ENCODE results near the gene ZEB2.
"Not testable (repeated sequence)": the region's sequence is repeated elsewhere in the genome, so short reads cannot be mapped to it uniquely, and the experiment has no call there.

Gene ZEB2

GRCh38 chr2:144364247-144364646 lies 155.7 kb downstream of the ZEB2 start:
- peaks cover 17% of the 10 kb centered on the region for H3K4me1 Mint-ChIP-seq (ENCODE audit: low read depth)
- H3K4me3 Mint-ChIP-seq; H3K36me3 Mint-ChIP-seq (ENCODE audit: low read depth); H3K9me3 Mint-ChIP-seq; H3K27me3 Mint-ChIP-seq; H3K27ac Mint-ChIP-seq: not testable (repeated sequence)

GRCh38 chr2:144362401-144362800 lies 157.5 kb downstream of the ZEB2 start:
- no peak overlapping the region for H3K27ac Mint-ChIP-seq
- no peaks in the 10 kb centered on the region for H3K36me3 Mint-ChIP-seq (ENCODE audit: low read depth)
- H3K4me1 Mint-ChIP-seq (ENCODE audit: low read depth) = peaks cover 36% of the 10 kb centered on the region
- no peaks in the 10 kb centered on the region for H3K9me3 Mint-ChIP-seq
- no peaks in the 10 kb centered on the region for H3K27me3 Mint-ChIP-seq
- no peak overlapping the region for H3K4me3 Mint-ChIP-seq

GRCh38 chr2:144361742-144362141 lies 158.2 kb downstream of the ZEB2 start:
- Mint-ChIP-seq H3K4me3 (no peak overlapping the region), H3K4me1 (ENCODE audit: low read depth) (peaks cover 41% of the 10 kb centered on the region), H3K36me3 (ENCODE audit: low read depth) (no peaks in the 10 kb centered on the region), H3K27me3 (no peaks in the 10 kb centered on the region), H3K27ac (no peak overlapping the region), H3K9me3 (no peaks in the 10 kb centered on the region)

GRCh38 chr2:144359684-144360083 lies 160.2 kb downstream of the ZEB2 start:
- H3K9me3 Mint-ChIP-seq = no peaks in the 10 kb centered on the region
- peaks cover 49% of the 10 kb centered on the region for H3K4me1 Mint-ChIP-seq (ENCODE audit: low read depth)
- peak overlapping the region; percentile 32 for H3K4me3 Mint-ChIP-seq
- H3K27me3 Mint-ChIP-seq = no peaks in the 10 kb centered on the region
- H3K36me3 Mint-ChIP-seq (ENCODE audit: low read depth) = no peaks in the 10 kb centered on the region
- H3K27ac Mint-ChIP-seq = peak overlapping the region; percentile 94

GRCh38 chr2:144358979-144359541 lies 160.9 kb downstream of the ZEB2 start:
- Mint-ChIP-seq H3K27ac (peak overlapping the region; percentile 94), H3K27me3 (no peaks in the 10 kb centered on the region), H3K36me3 (ENCODE audit: low read depth) (no peaks in the 10 kb centered on the region), H3K4me1 (ENCODE audit: low read depth) (peaks cover 49% of the 10 kb centered on the region), H3K4me3 (peak overlapping the region; percentile 32), H3K9me3 (no peaks in the 10 kb centered on the region)

- Mint-ChIP-seq H3K4me3 (peak overlapping the region; percentile 32), H3K9me3 (no peaks in the 10 kb centered on the region), H3K27me3 (no peaks in the 10 kb centered on the region)
These were observed 161.4 kb downstream of the ZEB2 start for GRCh38 chr2:144358374-144358964.

GRCh38 chr2:144357623-144358373 lies 162.1 kb downstream of the ZEB2 start:
- Mint-ChIP-seq H3K9me3 (no peaks in the 10 kb centered on the region), H3K4me1 (ENCODE audit: low read depth) (peaks cover 49% of the 10 kb centered on the region), H3K4me3 (peak overlapping the region; percentile 32), H3K27ac (peak overlapping the region; percentile 94), H3K27me3 (no peaks in the 10 kb centered on the region), H3K36me3 (ENCODE audit: low read depth) (no peaks in the 10 kb centered on the region)

More at GRCh38 chr2:144358374-144358964, 161.4 kb downstream of the ZEB2 start:
- H3K36me3 Mint-ChIP-seq (ENCODE audit: low read depth) = no peaks in the 10 kb centered on the region
- H3K4me1 Mint-ChIP-seq (ENCODE audit: low read depth) = peaks cover 49% of the 10 kb centered on the region
- H3K27ac Mint-ChIP-seq = peak overlapping the region; percentile 94

- H3K27ac Mint-ChIP-seq = no peak overlapping the region
- no peaks in the 10 kb centered on the region for H3K9me3 Mint-ChIP-seq
- H3K4me3 Mint-ChIP-seq = no peak overlapping the region
- H3K36me3 Mint-ChIP-seq (ENCODE audit: low read depth) = no peaks in the 10 kb centered on the region
- H3K27me3 Mint-ChIP-seq = no peaks in the 10 kb centered on the region
- H3K4me1 Mint-ChIP-seq (ENCODE audit: low read depth) = peaks cover 50% of the 10 kb centered on the region
These were observed 163.5 kb downstream of the ZEB2 start for GRCh38 chr2:144356402-144356801.

GRCh38 chr2:144354953-144355352 lies 165.0 kb downstream of the ZEB2 start:
- Mint-ChIP-seq H3K27ac (no peak overlapping the region), H3K4me1 (ENCODE audit: low read depth) (peaks cover 58% of the 10 kb centered on the region), H3K36me3 (ENCODE audit: low read depth) (no peaks in the 10 kb centered on the region), H3K9me3 (no peaks in the 10 kb centered on the region), H3K4me3 (no peak overlapping the region), H3K27me3 (no peaks in the 10 kb centered on the region)

- H3K4me1 Mint-ChIP-seq (ENCODE audit: low read depth) = peaks cover 38% of the 10 kb centered on the region
- no peak overlapping the region for H3K4me3 Mint-ChIP-seq
- H3K9me3 Mint-ChIP-seq = no peaks in the 10 kb centered on the region
- no peaks in the 10 kb centered on the region for H3K27me3 Mint-ChIP-seq
- H3K27ac Mint-ChIP-seq = no peak overlapping the region
- H3K36me3 Mint-ChIP-seq (ENCODE audit: low read depth) = no peaks in the 10 kb centered on the region
These were observed 168.2 kb downstream of the ZEB2 start for GRCh38 chr2:144351687-144352086.

- peaks cover 26% of the 10 kb centered on the region for H3K4me1 Mint-ChIP-seq (ENCODE audit: low read depth)
- peak overlapping the region; percentile 94 for H3K27ac Mint-ChIP-seq
- no peaks in the 10 kb centered on the region for H3K9me3 Mint-ChIP-seq
- no peaks in the 10 kb centered on the region for H3K36me3 Mint-ChIP-seq (ENCODE audit: low read depth)
- H3K27me3 Mint-ChIP-seq = no peaks in the 10 kb centered on the region
- peak overlapping the region; percentile 33 for H3K4me3 Mint-ChIP-seq
These were observed 169.6 kb downstream of the ZEB2 start for GRCh38 chr2:144350151-144350802.

- Mint-ChIP-seq H3K36me3 (ENCODE audit: low read depth) (no peaks in the 10 kb centered on the region), H3K4me3 (no peak overlapping the region), H3K27me3 (no peaks in the 10 kb centered on the region), H3K4me1 (ENCODE audit: low read depth) (peaks cover 31% of the 10 kb centered on the region), H3K27ac (peak overlapping the region; percentile 94), H3K9me3 (no peaks in the 10 kb centered on the region)
These were observed 170.2 kb downstream of the ZEB2 start for GRCh38 chr2:144349674-144350073.

GRCh38 chr2:144348846-144349245 lies 171.1 kb downstream of the ZEB2 start:
- Mint-ChIP-seq H3K4me3 (no peak overlapping the region), H3K9me3 (no peaks in the 10 kb centered on the region), H3K27me3 (no peaks in the 10 kb centered on the region), H3K36me3 (ENCODE audit: low read depth) (no peaks in the 10 kb centered on the region), H3K27ac (peak overlapping the region; percentile 59), H3K4me1 (ENCODE audit: low read depth) (peaks cover 31% of the 10 kb centered on the region)

GRCh38 chr2:144346229-144346628 lies 173.7 kb downstream of the ZEB2 start:
- no peaks in the 10 kb centered on the region for H3K9me3 Mint-ChIP-seq
- H3K27ac Mint-ChIP-seq = no peak overlapping the region
- H3K27me3 Mint-ChIP-seq = no peaks in the 10 kb centered on the region
- no peaks in the 10 kb centered on the region for H3K36me3 Mint-ChIP-seq (ENCODE audit: low read depth)
- H3K4me3 Mint-ChIP-seq = no peak overlapping the region
- H3K4me1 Mint-ChIP-seq (ENCODE audit: low read depth) = peaks cover 51% of the 10 kb centered on the region

GRCh38 chr2:144343145-144343544 lies 176.8 kb downstream of the ZEB2 start:
- Mint-ChIP-seq H3K36me3 (ENCODE audit: low read depth) (no peaks in the 10 kb centered on the region), H3K4me1 (ENCODE audit: low read depth) (peaks cover 54% of the 10 kb centered on the region), H3K27ac (no peak overlapping the region), H3K9me3 (no peaks in the 10 kb centered on the region), H3K4me3 (no peak overlapping the region), H3K27me3 (no peaks in the 10 kb centered on the region)

Data from stimulated activated naive CD8-positive, alpha-beta T cell treated with anti-CD3 and anti-CD28 coated beads, Interleukin-15, Interleukin-2, amounts not matched to agents 100 ng/mL and 50 ng/mL, for 24 hours (primary cell).